Hematopoietic multipotent progenitor cell treated with erythropoietin and hydrocortisone succinate and interleukin-3 and kit ligand, for 17 days (in vitro differentiated cells): ENCODE data around the gene PPP1R3D.
A peak's percentile ranks its signal among the peaks of the same experiment; 100 is the strongest.

Experiments
- DNase-seq: peaks from one replicate; pipeline ENCODE4 v3.0.0-alpha.2; 2015; ENCODE audit warnings: low spot score

PPP1R3D gene

DNA sequence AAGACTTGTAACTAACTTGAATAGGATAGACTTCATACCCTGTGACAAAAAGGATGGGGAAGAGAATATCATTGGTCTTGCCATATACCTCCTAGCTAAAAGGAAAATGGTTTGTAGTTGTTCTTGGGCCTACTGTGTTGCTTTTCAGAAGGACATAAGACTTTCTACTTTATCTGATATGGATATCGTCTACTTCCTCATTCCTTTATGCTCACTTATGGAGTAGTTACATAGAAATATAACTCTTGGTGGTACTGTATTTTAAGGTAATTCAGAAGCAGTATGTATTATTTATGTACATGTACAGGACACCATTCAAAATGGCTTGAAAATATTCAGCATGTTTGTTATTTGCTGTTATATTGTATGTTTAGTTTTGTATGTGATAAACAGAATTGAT, 8.1 kb upstream of the PPP1R3D start:
- no peak for DNase-seq

DNA sequence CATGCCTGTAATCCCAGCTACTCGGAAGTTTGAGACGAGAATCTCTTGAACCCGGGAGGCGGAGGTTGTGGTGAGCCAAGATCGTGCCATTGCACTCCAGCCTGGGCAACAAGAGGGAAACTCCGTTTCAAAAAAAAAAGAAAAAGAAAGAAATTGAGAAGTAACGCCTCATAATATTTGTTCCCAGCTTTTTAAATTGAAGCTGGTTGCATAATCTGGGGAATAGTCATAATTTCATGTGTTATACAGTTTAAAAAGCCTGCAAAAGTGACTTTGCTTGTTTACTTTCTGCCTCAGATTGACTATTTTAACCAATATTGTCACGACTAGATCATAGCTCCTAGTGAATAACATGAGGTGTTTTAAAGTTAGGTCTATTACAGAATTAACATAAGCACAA, 7.3 kb upstream of the PPP1R3D start:
- DNase-seq: no peak

DNA sequence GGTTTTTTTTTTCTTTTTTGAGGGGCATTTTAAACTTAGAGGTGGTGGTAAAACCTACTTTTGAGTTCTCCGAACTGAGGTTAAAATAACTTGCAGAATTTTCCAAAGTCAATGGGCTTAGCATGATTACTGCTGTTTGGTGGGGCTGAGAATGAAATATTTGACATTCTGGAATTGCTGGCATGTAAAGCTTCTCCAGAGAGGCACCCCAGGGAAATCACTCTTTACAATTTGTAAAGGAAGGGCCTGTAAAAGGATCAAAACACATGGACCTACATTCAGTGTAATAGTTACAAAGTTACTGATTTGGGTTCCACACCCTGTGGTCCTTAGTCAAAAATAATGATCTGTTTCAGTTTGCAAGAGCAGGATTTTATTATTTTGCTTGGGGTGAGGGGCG, 5.6 kb upstream of the PPP1R3D start:
- no peak for DNase-seq

DNA sequence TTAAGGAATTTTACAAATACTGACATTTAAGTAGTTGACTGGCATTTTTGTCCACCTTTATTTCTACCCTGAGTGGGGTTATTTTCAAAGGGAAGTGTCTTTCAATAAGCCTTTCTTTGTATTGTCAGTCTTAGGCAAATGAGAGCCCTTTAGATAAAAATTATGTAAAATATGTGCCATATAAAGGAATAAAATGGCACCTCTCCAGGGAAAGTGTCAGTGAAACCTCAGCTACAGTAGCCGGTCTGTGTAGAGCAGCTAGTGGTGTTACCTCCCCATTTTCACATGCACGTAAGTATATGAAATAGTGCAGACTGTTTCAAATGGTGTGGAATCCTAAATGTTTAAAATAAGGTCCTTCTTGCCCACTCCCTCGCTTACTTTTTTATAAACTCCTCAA, 5.1 kb upstream of the PPP1R3D start:
- DNase-seq: no peak

DNA sequence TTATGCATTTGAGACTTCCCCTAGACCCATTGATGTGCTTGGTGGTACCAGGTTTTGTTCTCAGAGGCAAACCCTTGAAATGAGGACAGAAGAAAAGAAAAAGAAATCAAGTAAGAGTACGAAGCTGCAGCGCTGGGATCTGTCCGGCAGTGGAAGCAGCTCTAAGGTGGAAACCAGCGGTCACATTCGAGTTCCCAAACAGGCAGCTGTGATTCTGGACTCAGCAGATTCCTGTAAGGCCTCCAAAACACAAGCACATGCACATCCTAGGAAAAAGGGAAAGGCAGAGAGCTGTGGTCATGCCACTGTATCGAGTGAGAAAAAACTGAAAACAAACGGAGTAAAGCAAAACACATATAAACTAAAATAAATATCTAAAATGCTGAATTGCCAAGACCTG, 4.6 kb upstream of the PPP1R3D start:
- DNase-seq: no peak

DNA sequence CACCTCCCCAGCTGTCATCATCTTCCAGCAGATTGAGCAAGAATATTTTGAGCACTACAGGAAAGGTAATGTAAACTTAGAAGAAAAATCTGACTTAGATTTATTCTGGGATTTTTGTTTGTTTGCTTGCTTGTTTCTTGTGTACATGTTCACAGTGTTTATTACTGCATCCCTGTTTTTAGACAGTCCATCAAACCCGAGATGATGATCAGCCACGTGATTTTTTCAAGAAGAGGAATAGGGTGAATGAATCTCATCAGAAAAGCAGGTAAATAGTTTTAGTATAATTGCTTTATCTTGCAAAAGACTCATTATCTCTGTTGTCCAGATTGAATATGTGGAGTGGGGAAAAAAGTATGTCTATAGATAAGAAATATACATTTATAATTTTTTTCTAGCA, 2.1 kb upstream of the PPP1R3D start:
- no peak for DNase-seq

DNA sequence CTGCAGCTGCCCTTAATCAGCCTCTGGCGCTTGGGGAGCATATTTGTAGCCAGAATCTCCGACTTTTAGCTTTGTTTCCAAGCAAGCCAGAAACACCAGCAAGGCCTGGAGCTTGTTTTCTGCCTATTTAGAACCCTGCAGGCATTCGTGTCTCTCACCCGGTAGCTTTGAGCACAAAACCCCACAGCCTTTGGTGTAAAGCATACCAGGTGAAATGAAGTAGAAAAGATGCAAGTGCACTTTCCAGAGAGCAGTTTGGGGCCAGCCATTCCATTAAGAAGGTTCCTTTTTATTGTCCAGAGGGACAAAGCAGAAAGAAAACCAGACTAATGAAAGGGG, 820 bp upstream of the PPP1R3D start:
- no peak for DNase-seq

DNA sequence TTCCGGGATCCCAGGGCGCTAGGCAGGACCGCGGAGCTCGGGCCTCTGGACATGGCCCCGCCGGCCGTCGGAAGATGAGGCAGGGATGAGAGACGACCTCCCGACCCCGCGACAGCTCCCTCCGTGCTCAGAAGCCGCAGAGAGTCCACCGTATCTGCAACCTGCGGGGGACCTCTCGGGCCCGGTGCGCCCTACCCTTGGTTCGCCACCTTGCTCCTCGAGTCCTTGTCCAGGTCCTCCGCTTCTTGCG, 301 bp downstream of the PPP1R3D start:
- DNase-seq: no peak

DNA sequence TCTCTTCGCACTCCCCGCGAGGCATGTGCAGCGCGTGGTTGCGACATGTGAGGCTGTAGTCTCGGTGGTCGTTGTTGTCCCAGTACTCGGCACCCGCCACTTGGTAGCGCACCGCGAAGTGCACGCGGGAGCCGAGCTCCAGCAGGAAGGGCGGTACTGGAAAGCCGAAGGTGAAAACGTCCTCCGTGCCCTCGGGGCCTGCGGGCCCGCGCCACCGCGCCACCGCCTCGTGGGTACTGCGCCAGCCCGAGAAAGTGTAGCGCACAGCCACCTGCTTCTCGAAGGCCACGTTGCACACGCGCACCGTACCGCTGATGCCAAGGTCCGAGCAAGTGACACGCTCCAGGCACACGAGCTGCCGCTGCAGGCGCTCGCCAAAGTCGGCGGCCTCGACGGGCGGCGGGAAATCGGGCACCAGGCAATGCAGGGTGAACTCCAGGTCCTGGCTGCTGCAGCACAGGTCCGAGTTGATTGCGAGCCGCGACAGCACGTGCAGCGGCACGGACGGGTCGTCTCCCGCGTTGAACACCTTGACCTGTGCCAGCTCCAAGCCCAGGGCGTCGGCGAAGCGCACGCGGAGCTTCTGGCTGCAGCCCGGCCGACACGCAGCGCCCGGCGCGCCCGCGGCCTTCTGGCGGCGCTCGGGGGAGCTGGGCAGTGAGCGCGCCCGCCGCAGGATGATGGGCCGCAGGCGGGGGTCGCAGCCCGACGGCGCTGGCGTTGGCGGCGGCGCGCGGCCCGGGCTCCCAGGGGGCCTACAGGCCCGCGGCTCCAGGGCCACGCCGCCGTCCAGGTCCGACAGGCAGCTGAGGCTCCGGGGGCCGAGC, 840 bp downstream of the PPP1R3D start:
- no peak for DNase-seq

DNA sequence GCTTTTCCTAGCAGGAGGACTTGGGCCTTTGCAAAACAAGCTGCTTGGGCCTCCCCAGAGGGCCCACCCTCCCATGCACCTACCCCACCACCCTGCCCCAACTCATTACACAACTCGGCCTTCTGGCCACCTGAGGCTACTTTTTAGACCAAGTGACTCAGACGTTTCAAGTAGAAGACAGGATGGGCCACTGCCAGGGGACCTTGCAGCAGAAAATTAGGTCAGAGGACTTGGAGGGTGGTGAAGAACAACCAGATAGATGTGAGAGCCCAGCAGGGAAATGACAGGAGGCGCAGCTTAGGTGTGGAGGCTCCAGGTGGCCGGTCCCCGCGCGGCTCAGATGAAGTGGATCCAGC, 1.4 kb downstream of the PPP1R3D start:
- no peak for DNase-seq

DNA sequence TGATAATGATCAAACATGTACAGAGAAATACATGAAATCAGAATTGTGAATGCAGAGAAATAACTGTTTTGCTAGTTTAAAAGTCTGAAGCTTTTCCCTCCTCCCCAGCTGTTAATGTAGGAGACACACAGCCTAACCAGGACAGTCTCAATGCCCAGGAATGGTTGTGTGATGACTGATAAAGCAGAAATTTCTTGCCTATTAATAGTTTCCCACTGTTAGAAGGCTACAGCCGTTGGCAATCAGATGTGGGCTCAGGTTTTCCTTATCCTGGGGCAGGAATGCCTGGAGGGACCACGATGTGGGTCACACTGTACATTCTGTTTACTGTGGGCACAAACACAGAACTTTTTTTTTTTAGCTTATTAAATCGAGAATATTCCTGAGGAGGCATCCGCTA, 1.9 kb downstream of the PPP1R3D start:
- DNase-seq: no peak

DNA sequence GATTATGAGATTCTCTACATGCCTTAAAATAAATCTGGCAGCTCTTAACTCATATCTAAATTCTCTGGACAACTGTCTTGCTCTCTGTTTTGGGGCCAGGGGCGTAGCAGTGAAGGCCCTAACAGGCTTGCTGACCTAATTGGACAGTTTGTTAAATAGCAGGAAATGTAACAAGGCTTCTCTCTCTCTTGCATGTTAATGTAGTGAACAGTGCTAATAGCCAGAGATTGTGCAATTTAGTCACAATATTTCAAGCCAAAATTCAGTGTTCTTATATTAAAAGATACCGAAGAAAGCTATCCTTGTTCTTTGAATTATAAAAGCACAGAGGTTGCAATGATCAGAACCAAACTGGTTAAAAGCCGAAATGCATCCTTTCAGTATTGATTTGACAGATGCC, 3.0 kb downstream of the PPP1R3D start:
- DNase-seq: no peak

DNA sequence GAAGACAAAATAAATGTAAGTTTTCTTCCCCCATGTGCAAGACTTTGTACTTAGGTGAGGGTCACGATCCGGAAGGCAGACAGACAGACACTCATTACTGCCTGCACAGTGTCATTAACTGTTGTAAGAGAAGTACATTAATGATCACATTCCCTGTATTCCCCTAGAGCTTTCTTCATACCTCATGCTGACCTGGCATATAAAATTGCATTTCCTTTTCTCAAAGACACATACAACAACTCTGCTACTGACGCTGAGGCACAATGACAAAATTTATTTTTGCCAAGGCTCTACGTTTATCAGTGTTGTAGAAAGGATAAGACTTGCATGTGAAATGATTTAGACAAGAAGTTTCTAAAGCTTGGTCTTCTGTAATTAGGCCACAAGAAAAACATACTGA, 3.7 kb downstream of the PPP1R3D start:
- no peak for DNase-seq

DNA sequence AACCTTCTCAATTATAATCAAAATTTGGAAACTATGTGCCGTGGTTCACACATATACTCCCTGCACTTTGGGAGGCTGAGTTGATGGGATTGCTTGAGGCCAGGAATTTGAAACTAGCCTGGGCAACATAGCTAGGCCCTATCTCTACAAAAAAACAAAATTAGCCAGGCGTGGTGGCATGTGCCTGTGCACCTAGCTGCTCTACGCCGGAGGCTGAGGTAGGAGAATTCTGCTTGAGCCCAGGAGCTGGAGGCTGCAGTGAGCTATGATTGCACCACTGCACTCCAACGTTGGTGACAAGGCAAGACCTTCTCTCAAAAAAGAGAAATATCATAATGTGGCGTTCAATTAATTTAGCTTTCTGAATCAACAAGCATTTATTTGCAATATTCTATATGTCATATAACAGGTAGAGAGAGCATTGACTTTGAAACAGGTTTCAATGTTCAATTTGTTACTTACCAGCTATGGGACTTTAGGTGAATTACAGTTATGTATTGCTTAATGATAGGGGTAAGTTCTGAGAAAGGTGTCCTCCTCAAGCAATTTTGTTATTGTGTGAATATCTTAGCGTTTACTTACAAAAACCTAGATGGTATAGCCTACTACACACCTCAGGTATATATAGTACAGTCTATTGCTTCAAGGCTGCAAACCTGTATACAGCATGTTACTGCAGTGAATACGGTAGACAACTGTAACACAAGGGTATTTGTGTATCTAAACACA, 4.5 kb downstream of the PPP1R3D start:
- no peak for DNase-seq

DNA sequence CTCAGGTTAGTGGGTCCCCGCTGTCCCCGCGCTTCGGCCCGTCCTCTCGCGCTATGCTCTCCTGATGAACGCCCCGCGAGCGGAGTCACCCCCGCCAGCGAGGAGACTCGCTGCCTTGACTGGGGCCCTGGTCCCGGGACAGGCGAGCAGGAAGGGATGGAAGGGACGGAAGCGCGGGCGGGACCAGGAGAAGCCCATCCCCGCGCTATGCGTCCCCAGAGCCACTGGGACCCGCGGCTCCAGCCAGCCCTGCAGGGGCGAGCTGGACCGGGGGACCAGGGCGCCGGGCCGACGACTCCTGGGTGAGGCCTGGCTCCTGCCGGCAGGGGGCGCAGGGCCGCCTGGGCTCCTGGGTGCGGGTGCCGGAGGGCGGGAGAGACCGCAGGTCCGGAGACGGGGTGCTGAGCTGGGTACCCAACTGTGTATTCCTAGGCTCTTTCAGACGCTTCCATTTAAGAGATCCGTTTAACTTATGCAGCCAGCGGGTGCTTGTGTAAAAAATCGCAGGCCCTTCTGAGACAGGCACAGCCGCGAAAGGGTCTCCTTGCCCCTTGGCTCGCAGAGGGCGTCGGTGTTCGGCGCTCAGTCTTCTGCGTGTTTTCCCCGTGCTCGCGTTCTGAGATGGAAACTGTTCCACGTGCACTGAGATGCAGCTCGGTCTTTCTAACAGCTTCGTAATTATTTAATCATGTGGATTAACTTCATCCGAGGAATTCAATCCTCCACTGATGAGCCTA, 6.1 kb downstream of the PPP1R3D start:
- peak; percentile 59 for DNase-seq

DNA sequence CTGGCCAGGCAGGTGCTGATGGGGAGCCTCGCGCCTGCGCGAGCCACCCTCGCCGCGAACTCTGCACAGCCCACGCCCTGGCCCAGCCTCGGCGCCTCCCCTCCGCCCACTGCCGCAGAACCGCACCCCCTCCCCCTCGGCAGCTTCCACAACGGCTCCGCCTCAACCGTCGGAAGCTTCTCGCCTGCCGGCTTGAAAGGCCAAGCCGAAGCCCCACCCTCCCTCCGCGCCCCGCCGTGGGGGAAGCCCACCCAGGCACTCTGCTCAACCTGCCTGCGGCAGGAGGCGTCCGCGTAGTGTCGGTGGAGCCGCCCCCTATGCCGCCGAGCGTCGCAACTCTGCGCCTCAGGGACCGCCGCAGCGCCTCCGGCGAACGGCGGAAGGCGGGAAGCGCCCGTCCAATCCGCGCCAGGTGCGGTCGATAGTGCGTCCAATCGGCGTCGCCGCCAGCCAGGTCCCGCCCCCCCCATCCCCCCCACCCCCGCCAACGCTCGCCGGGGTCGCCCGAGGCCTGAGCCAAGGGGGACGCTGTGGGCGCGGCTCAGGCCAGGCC, 6.7 kb downstream of the PPP1R3D start, which contains the start of gene SYCP2:
Gene SYCP2 (minus strand): TSS at position 342 of the 553 bp plus-strand sequence. CDS start 11,224 bp downstream, outside the sequence.
- DNase-seq: no peak

DNA sequence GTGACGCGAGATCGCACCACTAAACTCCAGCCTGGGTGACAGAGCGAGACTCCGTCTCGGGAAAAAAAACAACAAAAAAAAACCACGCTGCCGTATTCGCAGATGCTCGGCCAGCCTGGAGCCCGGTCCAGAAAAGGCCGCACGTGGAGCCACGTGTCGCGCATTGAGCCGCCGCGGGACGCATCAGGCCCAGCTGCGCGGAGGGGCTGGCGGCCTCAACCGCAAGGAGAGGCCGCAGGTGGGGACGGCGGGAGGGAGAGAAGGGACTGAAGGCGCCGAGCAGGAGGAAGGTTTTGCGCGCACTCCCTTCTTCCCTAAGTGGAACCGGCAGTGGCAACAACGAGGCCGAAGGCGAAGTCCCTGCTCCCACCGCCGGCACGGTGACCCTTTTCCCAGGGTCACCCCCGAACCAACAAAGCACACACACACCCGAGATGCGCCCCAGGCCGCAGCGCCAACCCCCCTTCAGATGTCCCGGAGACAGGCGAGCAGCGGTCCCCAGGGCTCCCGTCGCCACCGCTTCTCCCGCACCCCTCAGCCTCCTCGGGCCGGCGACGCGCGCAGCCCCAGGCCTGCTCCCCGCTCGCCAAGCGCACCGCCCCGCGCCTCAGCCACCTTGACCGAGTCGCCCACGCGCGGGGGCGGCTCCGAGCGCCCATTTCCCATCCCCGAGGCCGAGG, 7.3 kb downstream of the PPP1R3D start:
- DNase-seq: no peak

DNA sequence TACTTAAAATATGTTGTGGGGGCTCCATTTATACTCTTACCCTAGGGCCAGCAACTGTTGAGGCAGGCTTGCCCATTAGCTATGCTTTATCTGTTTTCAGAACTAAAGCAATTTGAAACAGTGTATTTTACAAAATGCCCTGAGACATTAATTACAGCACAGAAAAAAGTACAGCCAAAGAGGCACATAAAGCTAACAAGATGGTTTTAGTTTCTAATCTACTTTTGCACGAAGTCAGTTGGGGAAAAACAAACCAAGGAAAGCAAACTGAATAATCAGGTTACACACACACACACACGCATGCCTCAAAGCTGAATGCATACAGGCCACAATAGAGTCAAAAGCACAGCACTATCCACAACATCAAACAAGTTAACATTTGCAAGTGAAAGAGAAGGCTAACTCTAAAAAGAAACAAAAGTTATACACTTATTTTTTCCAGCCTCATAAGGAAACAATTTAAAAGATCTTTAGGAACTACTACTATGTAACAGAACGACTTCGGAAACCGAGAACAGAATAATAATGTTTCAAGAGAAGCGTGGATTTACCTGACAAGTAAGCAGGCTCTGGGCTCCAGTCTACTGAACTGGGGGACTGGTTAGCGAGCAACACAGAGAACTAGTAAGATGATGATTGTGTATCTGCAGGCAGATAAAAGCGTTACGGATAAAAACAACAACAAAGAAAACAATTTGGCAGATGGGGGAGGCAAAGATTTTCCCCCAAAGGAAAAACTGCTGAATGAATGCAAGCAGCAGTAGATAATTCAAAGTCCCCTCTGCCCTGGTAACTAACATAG, 8.4 kb downstream of the PPP1R3D start:
- no peak for DNase-seq

DNA sequence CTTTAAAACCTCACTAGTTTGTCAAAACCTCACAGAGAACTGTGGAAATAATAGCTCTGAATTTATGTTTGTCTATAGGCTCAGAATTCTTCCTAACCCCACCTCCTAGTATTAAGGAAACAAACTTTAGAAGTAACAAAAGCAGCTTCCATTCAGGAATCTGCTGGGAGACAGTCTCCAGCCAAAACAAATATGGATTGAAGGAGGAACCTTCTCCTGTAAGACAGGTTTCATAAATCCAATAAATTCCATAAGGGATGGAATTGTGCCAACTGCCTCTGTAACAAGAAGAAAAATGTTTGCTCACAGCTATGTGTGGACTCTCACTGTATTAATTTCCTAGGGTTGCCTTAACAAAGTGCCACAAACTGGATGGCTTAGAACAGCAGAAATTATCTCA, 14.2 kb downstream of the PPP1R3D start:
- DNase-seq: no peak

DNA sequence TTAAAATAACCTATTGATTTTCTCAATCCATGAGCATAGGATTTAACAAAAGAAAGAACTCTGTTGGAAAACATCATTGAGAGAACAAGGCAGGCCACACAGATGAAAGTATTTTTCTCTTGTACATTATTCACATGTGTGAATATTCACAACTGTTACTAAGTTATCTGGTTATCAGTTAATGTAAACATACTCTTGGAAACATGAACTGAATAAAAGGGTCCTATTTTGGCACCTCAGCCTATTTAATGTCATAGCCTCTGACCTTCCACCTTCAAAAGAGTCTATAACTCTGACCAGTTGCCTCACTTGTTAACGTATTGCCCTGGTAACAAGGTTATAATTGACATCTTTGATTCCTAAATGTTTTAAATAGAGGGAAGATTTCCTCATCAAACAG, 14.7 kb downstream of the PPP1R3D start:
- no peak for DNase-seq

DNA sequence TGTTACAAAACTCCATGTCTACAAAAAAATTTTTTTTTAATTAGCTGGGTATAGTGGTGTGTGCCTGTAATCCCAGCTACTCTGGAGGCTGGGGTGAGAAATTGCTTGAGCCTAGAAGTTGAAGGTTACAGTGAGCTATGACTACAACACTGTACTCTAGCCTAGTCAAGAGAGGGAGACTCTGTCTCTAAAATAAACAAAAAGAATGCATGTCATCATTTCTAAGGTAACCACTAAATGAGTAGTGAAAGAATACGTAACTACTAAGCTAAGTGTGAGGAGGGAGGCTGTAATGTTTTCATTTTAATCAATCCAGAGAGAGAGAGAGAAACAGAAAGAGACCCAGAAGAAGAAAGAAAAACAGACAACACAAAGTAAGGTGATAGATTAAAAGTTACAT, 16.6 kb downstream of the PPP1R3D start:
- no peak for DNase-seq

DNA sequence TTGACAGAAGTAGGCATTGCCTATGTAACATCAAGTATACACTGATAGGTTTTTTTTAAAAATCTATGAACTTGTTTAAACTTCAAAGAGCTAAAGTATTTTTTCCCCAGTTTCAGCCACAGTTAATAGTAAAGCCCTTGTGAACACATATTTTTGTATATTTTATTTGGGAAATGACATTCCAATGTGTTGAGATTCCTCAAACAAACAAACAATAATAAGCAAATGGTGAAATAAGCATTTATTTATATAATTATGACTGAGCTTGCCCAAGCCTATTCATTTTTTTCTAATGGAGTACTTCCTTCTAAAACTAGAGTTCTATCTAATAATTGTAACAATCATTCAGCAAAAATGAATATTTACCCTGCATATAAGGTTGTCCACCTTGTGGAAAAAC, 19.2 kb downstream of the PPP1R3D start:
- DNase-seq: no peak
